HG03457 (cell line): ENCODE measurements around the gene RPS27.
A peak's percentile ranks its signal among the peaks of the same experiment; 100 is the strongest.

Source experiments
- ATAC-seq: cut with Tn5 transposase; IDR thresholded peaks from one replicate; pipeline ENCODE4 v1.9.1; 2021; ENCODE audit warnings: moderate number of reproducible peaks; ENCODE audit not compliant: unreplicated experiment

Gene RPS27

GRCh38 chr1:153990468-153991150, at the start of gene RPS27:
RPS27 (plus strand) TSS chr1:153990762; CDS start chr1:153990797, 35 bp downstream.
- ATAC-seq: peak; percentile 50

- no peak for ATAC-seq
Observed at GRCh38 chr1:153941826-153942725, 48.5 kb upstream of the RPS27 start.

DNA sequence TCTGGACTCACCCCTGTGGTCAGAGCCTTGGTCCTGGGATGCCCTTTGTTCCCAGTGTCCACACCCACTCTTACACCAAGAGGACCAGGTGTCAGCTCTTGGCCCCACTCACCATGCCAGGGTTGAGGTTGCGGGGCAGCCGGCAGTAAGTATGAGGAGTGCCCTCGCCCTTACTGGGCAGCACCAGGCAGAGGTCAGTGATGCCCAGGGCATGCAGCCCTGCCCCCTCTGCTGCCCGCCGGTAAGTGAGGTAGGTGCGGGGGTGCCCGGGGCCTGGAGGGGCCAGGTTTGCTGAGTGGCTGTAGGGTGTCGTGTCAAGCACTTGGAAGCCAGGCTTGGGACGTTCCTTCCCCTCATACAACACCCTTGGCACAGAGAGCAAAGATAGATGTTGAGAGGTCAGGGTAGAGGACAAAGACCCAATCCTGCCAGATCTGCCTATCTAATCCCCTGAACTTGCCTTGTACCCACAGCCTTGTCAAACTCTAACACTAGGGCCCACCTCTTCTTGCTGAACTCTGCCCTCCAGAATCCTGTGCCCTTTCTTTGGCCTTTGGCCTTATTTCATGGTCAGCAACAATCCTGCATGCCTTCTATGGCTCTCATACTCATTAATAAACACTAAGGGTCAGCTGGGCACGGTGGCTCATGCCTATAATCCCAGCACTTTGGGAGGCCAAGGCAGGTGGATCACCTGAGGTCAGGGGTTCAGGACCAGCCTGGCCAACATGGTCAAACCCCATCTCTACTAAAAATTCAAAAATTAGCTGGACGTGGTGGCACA, 47.6 kb upstream of the RPS27 start:
- ATAC-seq: no peak

GRCh38 chr1:153944005-153944826, 46.3 kb upstream of the RPS27 start:
- no peak for ATAC-seq

- ATAC-seq: no peak
Observed at GRCh38 chr1:153944827-153945117, 45.8 kb upstream of the RPS27 start.

GRCh38 chr1:153945131-153945794, 45.3 kb upstream of the RPS27 start:
- ATAC-seq: no peak

- ATAC-seq: peak; percentile 46
Observed at GRCh38 chr1:153945795-153946621, 44.6 kb upstream of the RPS27 start.

GRCh38 chr1:153946622-153947241, 43.8 kb upstream of the RPS27 start, which contains the start of gene DENND4B:
DENND4B (minus strand) TSS chr1:153946718; CDS start chr1:153944374, 2,344 bp downstream.
- ATAC-seq: peak; percentile 43

- ATAC-seq: no peak
Observed at GRCh38 chr1:153951183-153951582, 39.4 kb upstream of the RPS27 start.

DNA sequence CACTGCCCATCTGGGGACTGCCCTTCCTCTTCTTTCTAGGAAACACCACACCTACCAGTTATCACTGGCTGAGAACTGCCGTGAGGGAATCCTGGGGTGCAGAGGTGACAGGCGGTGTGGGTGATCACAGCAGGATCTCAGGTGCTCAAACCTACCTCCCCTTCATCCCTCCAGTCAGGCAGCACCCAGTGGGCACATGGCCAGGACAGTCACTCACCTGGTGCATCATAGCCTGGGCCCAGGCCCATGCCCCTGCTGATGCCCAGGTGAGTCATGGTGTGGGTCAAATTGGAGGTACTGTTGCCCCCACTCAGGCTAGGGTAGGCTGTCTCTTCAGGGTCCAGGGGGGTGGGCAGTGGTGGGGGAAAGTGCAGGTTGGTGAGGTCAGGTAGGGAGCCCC, 38.8 kb upstream of the RPS27 start:
- no peak for ATAC-seq

GRCh38 chr1:153953859-153954365, 36.6 kb upstream of the RPS27 start:
- no peak for ATAC-seq

DNA sequence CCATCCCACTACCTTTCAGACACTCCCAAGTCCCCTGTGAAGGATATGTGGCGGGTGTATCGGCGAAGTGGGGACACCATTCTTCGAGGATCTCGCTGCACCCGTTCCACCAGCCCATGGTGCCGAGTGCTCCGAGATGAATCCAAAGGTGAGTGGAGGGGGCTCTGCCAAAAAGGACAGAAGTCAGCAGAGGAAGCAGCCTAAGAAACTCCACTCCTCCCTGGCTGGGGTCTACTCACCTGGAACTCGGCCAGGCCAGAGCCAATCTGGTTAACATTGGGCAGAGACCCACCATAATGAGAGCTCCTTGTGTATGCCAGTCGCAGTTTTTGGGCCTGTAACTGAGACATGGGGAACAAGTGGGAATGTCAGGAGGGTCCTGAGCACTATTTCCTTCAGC, 35.7 kb upstream of the RPS27 start:
- no peak for ATAC-seq

GRCh38 chr1:153956997-153957715, 33.4 kb upstream of the RPS27 start:
- no peak for ATAC-seq

- ATAC-seq: peak; percentile 5
Observed at GRCh38 chr1:153957744-153958110, 32.8 kb upstream of the RPS27 start.

DNA sequence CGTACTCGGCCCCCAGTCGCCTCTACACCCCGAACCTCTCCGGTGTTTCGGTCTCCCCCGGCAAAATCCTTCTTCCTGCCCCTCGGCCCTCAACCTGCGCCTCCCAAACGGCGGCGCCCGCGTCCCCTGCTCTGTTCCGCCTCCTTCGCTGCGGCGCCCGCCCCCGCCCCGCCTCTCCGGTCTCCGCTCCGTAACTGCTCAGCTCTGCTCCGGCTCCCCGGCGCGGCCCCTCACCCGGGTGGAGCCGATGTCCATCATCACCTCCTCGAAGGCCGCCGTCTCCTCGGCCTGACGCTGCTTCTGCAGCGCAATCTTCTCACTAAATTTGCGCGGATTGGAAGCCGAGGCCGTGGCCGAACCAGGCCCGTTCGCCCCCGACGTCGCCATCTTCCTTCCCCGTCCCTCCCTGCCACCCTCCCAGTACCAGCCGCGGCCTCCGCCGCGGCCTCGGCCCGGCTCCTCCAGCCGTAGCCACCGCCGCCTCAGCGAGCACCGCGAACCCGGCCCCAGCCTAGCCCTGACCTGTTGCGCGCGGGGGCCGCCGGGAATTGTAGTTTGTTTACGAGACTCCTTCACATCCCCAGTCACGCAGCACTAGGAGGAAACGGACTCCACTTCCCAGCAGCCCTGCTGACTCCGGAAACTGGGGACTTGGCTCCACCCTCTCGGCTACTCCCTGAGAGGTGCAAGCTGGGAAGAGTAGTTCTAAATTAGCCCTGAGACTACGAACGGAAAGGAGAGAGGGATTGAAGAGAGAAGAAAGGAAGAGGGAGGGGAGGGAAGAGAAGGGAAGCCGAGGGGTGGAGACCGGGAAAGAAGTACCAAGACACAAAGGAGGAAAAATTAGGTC, 32.2 kb upstream of the RPS27 start, which contains the start of gene CRTC2:
Gene CRTC2, minus strand, starts transcription at position 502 of the 850 bp plus-strand sequence. Its CDS starts 115 bp downstream, at position 387.
- ATAC-seq: peak; percentile 58

GRCh38 chr1:153958961-153959260, 31.7 kb upstream of the RPS27 start:
- no peak for ATAC-seq

DNA sequence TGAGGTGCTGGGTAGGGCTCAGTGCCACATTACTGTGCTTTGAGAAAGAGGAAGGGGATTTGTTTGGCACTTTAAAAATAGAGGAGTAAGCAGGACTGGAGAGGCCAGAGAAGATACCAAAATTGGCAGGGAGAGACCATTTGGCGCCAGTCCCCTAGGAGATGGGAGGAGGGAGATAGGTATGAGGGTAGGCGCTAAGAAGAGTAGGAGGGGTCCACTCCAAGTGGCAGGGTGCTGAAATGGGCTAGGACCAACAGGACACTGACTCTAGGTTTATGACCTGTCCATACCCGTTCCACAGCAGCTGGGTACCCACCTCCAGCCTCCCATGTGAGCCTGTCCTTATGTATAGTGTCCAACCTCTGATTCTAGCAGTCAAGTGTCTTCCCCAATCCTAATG, 31.1 kb upstream of the RPS27 start:
- no peak for ATAC-seq
